Measurements from ENCODE around the gene ADAT3. TPM values are rescaled to one million over a fixed set of nuclear protein-coding genes. Genes with fewer than 3 reads are reported as not detected.

Gene ADAT3
- total RNA-seq, 4 donors from 2014 or later, result 4.7 to 20.4 (median 11.1) TPM

DNA sequence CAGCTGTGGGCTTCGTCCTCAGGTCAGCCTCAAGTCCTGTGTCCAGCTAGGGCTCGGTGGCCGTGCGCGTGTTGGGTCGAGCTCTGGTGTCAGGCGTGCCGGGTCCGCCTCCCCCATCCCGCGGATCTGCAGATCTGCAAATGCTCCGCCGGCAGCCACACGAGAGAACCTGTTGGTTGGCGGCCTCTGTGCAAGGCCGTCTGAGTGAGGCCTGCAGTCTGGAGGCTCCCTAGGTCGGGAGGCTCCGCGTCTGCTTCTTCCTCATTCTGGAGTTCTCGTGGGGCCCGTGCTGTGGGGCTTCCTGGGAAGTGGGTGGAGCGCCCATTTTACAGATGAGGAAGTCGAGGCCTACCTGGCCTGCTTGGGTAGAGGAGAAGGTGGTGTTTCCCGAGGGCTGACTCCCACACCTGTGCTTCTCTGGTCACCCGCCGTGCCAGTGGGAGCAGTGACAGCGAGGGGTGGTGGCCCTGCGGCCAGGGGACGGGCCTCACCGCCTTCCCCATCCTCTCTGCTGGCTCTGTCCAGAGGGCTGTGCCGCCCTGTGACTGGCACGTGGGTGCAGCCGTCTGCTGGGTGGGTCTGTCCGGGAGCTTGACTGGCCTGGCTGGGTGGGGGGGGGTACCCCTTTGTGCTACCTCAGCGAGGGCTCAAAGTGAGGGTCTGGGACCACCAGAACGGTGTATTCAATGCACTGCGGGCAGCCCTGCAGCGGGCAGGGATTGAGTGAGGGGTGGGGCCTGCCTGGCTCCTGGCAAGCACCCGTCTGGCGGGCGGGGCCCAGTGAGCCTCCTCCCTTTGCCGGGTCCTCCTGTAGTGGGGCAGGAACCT, 39.1 kb downstream of the ADAT3 start:
- peaks cover 0 to 3% (median 0%) of the 10 kb centered on the region in 3 donors for H3K36me3 ChIP-seq
- DNase-seq, result no peak
- H3K4me3 ChIP-seq, result no peak overlapping the region
- no peaks in the 10 kb centered on the region for H3K9me3 ChIP-seq
- WGBS, 2 donors, result 50% methylated on average over 2 of the region's 42 CpGs; no CpG with 5 or more reads in 1 of the 2 donors
- intact Hi-C loops (cut with DNase I), result no loop called here
- TF ChIP-seq, protein P1, sequence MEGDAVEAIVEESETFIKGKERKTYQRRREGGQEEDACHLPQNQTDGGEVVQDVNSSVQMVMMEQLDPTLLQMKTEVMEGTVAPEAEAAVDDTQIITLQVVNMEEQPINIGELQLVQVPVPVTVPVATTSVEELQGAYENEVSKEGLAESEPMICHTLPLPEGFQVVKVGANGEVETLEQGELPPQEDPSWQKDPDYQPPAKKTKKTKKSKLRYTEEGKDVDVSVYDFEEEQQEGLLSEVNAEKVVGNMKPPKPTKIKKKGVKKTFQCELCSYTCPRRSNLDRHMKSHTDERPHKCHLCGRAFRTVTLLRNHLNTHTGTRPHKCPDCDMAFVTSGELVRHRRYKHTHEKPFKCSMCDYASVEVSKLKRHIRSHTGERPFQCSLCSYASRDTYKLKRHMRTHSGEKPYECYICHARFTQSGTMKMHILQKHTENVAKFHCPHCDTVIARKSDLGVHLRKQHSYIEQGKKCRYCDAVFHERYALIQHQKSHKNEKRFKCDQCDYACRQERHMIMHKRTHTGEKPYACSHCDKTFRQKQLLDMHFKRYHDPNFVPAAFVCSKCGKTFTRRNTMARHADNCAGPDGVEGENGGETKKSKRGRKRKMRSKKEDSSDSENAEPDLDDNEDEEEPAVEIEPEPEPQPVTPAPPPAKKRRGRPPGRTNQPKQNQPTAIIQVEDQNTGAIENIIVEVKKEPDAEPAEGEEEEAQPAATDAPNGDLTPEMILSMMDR (IDR thresholded peaks at IDR 0.05), result no peak
- no peak for TF ChIP-seq POLR2A (IDR thresholded peaks at IDR 0.05)
- H3K4me1 ChIP-seq, result peaks cover 26 to 65% (median 35%) of the 10 kb centered on the region in 3 donors
- H3K27ac ChIP-seq, result peak overlapping the region in 1 of 4 donors; percentile 5
- H3K27me3 ChIP-seq, result no peaks in the 10 kb centered on the region

GRCh38 chr19:1944916-1945561, 39.8 kb downstream of the ADAT3 start:
- Histone ChIP-seq H3K27me3 (no peaks in the 10 kb centered on the region), H3K36me3 (peaks cover 0 to 10% (median 4%) of the 10 kb centered on the region in 3 donors), H3K27ac (no peak overlapping the region), H3K4me3 (no peak overlapping the region), H3K4me1 (peaks cover 19 to 58% (median 29%) of the 10 kb centered on the region in 3 donors), H3K9me3 (no peaks in the 10 kb centered on the region)
- WGBS, 2 donors, result 70 to 76% methylated on average over 2 to 11 of the region's 30 CpGs
- TF ChIP-seq, protein P1 (IDR thresholded peaks at IDR 0.05), result no peak
- TF ChIP-seq POLR2A (IDR thresholded peaks at IDR 0.05), result no peak
- intact Hi-C loops (cut with DNase I), result no loop called here
- no peak for DNase-seq

DNA sequence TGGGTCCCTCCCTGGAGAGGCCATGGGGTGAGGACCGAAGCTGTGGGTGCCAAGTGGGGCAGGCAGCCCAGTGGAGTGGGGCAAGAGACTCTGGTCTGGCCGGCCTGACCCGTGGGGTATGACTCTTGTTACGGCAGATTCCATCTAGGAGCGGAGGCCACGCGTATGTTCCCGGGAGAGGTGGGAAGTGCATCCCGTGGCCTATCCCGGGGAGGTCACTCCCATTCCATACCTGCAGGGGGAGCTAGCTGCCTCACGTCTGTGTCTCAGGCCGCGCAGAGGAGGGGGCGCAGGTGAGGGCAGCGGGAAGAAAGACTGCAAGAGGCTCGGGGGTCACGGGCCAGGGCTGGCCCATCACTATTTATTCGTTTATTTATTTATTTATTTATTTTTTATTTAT, 40.7 kb downstream of the ADAT3 start:
- 68 to 81% methylated on average over 16 to 18 of the region's 18 CpGs for WGBS, 2 donors
- Histone ChIP-seq H3K27me3 (no peaks in the 10 kb centered on the region), H3K27ac (no peak overlapping the region), H3K4me3 (no peak overlapping the region), H3K4me1 (peaks cover 16 to 53% (median 26%) of the 10 kb centered on the region in 3 donors), H3K9me3 (no peaks in the 10 kb centered on the region), H3K36me3 (peaks cover 0 to 19% (median 4%) of the 10 kb centered on the region in 3 donors)
- TF ChIP-seq POLR2A (IDR thresholded peaks at IDR 0.05), result no peak
- TF ChIP-seq, protein P1 (IDR thresholded peaks at IDR 0.05), result peak in 5 of 6 experiments; percentile 24 to 55 (median 39)
- no peak for DNase-seq
- intact Hi-C loops (cut with DNase I), result no loop called here

GRCh38 chr19:1947651-1948209, 42.5 kb downstream of the ADAT3 start:
- peaks cover 13 to 43% (median 21%) of the 10 kb centered on the region in 3 donors for H3K4me1 ChIP-seq
- intact Hi-C loops (cut with DNase I), result no loop called here
- H3K9me3 ChIP-seq, result no peaks in the 10 kb centered on the region
- no peak for DNase-seq
- TF ChIP-seq POLR2A (IDR thresholded peaks at IDR 0.05), result no peak
- TF ChIP-seq, protein P1 (IDR thresholded peaks at IDR 0.05), result no peak
- H3K27ac ChIP-seq, result no peak overlapping the region
- 40 to 83% methylated on average over 1 to 15 of the region's 34 CpGs for WGBS, 2 donors
- H3K36me3 ChIP-seq, result peaks cover 0 to 30% (median 4%) of the 10 kb centered on the region in 3 donors
- no peak overlapping the region for H3K4me3 ChIP-seq
- H3K27me3 ChIP-seq, result no peaks in the 10 kb centered on the region

All from esophagus squamous epithelium (tissue), 5 donors.